Glutamatergic neuron (in vitro differentiated cells): ENCODE measurements around the gene WDR18. TPM values are rescaled to one million over a fixed set of nuclear protein-coding genes. Genes with fewer than 3 reads are reported as not detected.

Experiments
- DNase-seq: peaks from one replicate; pipeline ENCODE4 v3.0.0; 2022
- H3K27ac Mint-ChIP-seq: one replicate; pipeline ENCODE4 v1.8.0; 2020; ENCODE audit warnings: mild to moderate bottlenecking, mixed read lengths, inconsistent platforms; ENCODE audit not compliant: unreplicated experiment
- H3K27me3 Mint-ChIP-seq: one replicate; pipeline ENCODE4 v1.8.0; 2020; ENCODE audit warnings: mild to moderate bottlenecking, moderate library complexity, mixed read lengths, inconsistent platforms; ENCODE audit not compliant: unreplicated experiment
- H3K36me3 Mint-ChIP-seq: one replicate; pipeline ENCODE4 v1.8.0; 2020; ENCODE audit warnings: mild to moderate bottlenecking, mixed read lengths, inconsistent platforms; ENCODE audit not compliant: unreplicated experiment
- H3K4me1 Mint-ChIP-seq: one replicate; pipeline ENCODE4 v1.8.0; 2020; ENCODE audit warnings: mild to moderate bottlenecking, low read depth, mixed read lengths, inconsistent platforms; ENCODE audit not compliant: unreplicated experiment
- H3K4me3 Mint-ChIP-seq: one replicate; pipeline ENCODE4 v1.8.0; 2020; ENCODE audit warnings: mild to moderate bottlenecking, mixed read lengths, inconsistent platforms; ENCODE audit not compliant: unreplicated experiment
- H3K9me3 Mint-ChIP-seq: one replicate; pipeline ENCODE4 v1.8.0; 2020; ENCODE audit warnings: mild to moderate bottlenecking, moderate library complexity, mixed read lengths, inconsistent platforms; ENCODE audit not compliant: unreplicated experiment
- CTCF ChIP-seq: fragments of 200-600 bp; sonication (generic); IDR thresholded peaks from one replicate; pipeline ENCODE4 v1.5.0; 2021; ENCODE audit not compliant: partially characterized antibody, unreplicated experiment
- total RNA-seq: library from RNA; stranded (reverse); fragmentation: NEBNext Ultra II Directional; extraction: Animal tissue kit (Norgen Biotek cat#: 25700); gene quantifications from one replicate; pipeline ENCODE4 v1.2.1, GENCODE V29; 2021; ENCODE audit not compliant: unreplicated experiment

The WDR18 gene
- total RNA-seq, 1 donor from 2014 or later = 52.1 TPM

GRCh38 chr19:964761-965694 is 19.1 kb upstream of the WDR18 start:
- TF ChIP-seq CTCF = no peak
- peaks cover 8% of the 10 kb centered on the region for H3K9me3 Mint-ChIP-seq
- DNase-seq = no peak
- H3K27me3 Mint-ChIP-seq = peaks cover 8% of the 10 kb centered on the region
- H3K4me1 Mint-ChIP-seq = peaks cover 2% of the 10 kb centered on the region
- no peak overlapping the region for H3K4me3 Mint-ChIP-seq
- H3K36me3 Mint-ChIP-seq = peaks cover 5% of the 10 kb centered on the region
- H3K27ac Mint-ChIP-seq = peak overlapping the region; percentile 57

- peaks cover 5% of the 10 kb centered on the region for H3K36me3 Mint-ChIP-seq
These were observed 17.6 kb upstream of the WDR18 start for GRCh38 chr19:966485-967088.

GRCh38 chr19:970695-971094 is 13.4 kb upstream of the WDR18 start:
- peak; percentile 62 for DNase-seq
- Mint-ChIP-seq H3K27me3 (peaks cover 11% of the 10 kb centered on the region), H3K4me3 (no peak overlapping the region), H3K27ac (no peak overlapping the region), H3K9me3 (peaks cover 9% of the 10 kb centered on the region), H3K36me3 (no peaks in the 10 kb centered on the region), H3K4me1 (peaks cover 2% of the 10 kb centered on the region)
- TF ChIP-seq CTCF = peak; percentile 91

More at GRCh38 chr19:966485-967088, 17.6 kb upstream of the WDR18 start:
- TF ChIP-seq CTCF = no peak
- no peak overlapping the region for H3K4me3 Mint-ChIP-seq
- H3K27ac Mint-ChIP-seq = no peak overlapping the region
- no peak for DNase-seq
- peaks cover 2% of the 10 kb centered on the region for H3K4me1 Mint-ChIP-seq
- peaks cover 6% of the 10 kb centered on the region for H3K27me3 Mint-ChIP-seq
- peaks cover 11% of the 10 kb centered on the region for H3K9me3 Mint-ChIP-seq

GRCh38 chr19:971795-972194 is 12.3 kb upstream of the WDR18 start:
- peaks cover 4% of the 10 kb centered on the region for H3K4me1 Mint-ChIP-seq
- DNase-seq = no peak
- no peaks in the 10 kb centered on the region for H3K36me3 Mint-ChIP-seq
- no peak overlapping the region for H3K27ac Mint-ChIP-seq
- peaks cover 9% of the 10 kb centered on the region for H3K9me3 Mint-ChIP-seq
- no peak for TF ChIP-seq CTCF
- no peak overlapping the region for H3K4me3 Mint-ChIP-seq
- peaks cover 13% of the 10 kb centered on the region for H3K27me3 Mint-ChIP-seq

GRCh38 chr19:972281-972680 is 11.9 kb upstream of the WDR18 start:
- Mint-ChIP-seq H3K9me3 (peaks cover 9% of the 10 kb centered on the region), H3K4me1 (peaks cover 4% of the 10 kb centered on the region), H3K4me3 (no peak overlapping the region), H3K36me3 (no peaks in the 10 kb centered on the region), H3K27me3 (peaks cover 13% of the 10 kb centered on the region), H3K27ac (no peak overlapping the region)
- no peak for DNase-seq
- TF ChIP-seq CTCF = no peak
